Measurements from ENCODE around the gene CCDC174. TPM values are rescaled to one million over a fixed set of nuclear protein-coding genes. Genes with fewer than 3 reads are reported as not detected.
"Not testable (repeated sequence)": the region's sequence is repeated elsewhere in the genome, so short reads cannot be mapped to it uniquely, and the experiment has no call there.

CCDC174 gene
- 29.9 TPM for total RNA-seq

GRCh38 chr3:14651440-14652251, at the start of gene CCDC174:
Gene CCDC174, plus strand, starts transcription at chr3:14651762. Its CDS starts 75 bp downstream, at chr3:14651837.
- peak; percentile 98 for DNase-seq (ENCODE audit: low spot score)

- DNase-seq (ENCODE audit: low spot score), result no peak
Measured at GRCh38 chr3:14602006-14602803, 49.4 kb upstream of the CCDC174 start.

DNA sequence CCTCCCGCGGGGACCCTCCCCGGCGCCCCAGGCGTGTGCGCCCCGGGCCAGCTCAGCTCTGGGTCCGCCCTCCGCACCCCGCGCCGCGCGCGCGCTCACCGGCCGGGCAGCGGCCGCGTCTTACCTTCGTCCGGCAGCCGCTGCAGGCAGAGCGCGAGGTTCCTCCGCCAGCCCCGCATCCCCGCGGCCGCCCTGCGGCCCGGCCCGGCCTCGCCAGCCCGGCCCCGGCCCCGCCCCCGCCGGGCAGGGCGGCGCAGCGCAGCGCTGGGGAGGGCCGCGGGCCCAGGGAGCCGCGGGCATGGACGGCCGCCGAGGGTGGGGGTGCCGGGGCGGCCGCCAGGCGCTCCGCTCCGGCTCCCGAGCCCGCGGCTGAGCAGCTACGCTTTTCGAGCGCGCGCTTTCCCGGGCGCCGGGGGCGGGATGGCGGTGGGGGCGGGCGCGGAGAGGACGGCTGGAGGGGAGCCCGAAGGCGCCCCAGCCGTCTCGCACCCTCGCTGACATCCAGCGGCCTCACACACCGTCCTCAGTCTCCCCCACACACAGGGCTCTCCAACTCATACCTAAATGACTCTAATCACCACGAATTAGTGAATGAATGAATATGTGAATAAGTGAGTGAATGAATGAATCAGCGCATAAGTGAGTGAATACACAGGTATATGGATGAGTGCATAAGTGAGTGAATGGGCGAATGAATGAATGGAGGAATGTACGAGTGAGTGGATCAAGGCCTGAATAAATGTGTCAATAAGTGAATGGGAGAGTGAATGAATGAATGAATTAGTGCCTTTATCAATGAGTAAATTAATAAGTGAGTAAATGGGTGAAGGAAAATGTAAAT, 48.5 kb upstream of the CCDC174 start:
- DNase-seq (ENCODE audit: low spot score), result no peak

DNA sequence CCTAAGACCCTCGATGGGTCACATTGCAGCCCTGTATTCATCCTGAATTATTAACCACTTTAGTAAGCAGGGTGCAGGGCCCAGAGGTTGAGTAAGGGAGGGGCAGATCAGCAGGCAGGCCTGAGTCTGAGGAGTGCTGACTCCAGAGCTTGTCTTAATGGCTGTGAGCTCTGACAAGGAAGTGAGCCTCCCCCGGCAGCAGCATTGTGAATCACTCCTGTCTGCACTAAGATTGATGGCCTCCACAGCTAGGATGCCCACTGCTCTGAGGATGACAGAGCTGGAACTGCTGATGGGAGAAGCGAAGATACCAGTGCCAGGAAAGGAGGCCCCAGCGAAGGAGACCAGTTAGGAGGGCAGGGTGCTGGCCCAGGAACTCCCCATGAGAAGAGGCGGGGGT, 46.5 kb upstream of the CCDC174 start:
- no peak for DNase-seq (ENCODE audit: low spot score)

GRCh38 chr3:14605744-14606143, 45.8 kb upstream of the CCDC174 start:
- no peak for DNase-seq (ENCODE audit: low spot score)

GRCh38 chr3:14606669-14607339, 44.8 kb upstream of the CCDC174 start:
- no peak for DNase-seq (ENCODE audit: low spot score)

DNA sequence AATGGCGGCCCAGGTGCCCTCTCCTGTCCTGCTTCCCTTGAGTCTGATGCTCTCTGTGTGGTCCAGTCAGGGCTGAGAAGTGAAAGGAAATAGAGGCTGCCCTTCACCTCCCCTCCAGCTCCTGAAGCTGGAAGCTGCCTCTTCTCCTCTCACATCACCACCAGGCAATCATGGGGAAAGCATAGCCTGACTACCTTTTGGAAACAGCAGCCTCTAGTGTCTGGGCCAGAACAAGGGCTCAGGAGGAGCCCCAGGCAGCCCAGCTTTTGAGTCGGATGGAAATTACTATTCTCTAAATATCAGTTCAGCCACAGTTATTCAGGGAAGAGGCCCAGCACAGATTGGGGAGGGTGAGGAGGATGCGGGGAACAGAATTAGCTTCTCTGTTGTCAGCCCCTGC, 43.3 kb upstream of the CCDC174 start:
- DNase-seq (ENCODE audit: low spot score), result no peak

- not testable (repeated sequence) for DNase-seq (ENCODE audit: low spot score)
Measured at GRCh38 chr3:14609058-14609457, 42.5 kb upstream of the CCDC174 start.

DNA sequence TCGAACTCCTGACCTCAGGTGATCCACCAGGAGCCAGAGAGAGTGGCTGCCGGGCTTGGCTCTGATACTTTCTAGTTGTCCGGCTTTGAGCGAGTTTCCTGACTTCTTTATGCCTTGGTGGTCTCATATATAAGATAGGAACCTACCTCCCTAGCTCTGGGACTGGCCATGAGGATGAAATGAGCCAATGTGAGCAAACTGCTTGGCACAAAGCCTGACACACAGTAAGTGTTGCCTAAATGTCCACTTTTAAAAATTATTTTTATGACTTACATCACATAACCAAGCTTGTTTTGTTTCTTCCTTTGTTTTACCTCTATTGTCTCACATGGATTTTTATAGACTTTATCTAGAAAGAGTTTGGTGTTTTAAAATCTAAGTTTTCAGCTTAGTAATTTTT, 42.1 kb upstream of the CCDC174 start:
- DNase-seq (ENCODE audit: low spot score), result no peak

GRCh38 chr3:14609941-14610340, 41.6 kb upstream of the CCDC174 start:
- DNase-seq (ENCODE audit: low spot score), result no peak

DNA sequence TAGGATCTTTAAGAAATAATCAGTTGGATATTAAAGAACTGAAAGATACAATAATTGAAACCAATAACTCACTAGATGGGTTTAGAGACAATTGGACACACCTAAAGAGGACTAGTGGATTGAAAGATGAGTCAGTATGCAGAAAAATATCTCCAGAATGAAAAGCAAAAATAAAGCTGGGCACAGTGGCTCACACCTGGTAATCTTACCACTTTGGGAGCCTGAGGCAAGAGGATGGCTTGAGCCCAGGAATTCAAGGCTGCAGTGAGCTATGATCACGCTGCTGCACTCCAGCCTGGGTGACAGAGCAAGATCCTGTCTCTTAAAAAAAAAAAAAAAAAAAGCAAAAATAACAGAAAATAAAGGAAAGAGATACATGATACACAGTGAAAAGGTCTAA, 37.4 kb upstream of the CCDC174 start:
- no peak for DNase-seq (ENCODE audit: low spot score)

DNA sequence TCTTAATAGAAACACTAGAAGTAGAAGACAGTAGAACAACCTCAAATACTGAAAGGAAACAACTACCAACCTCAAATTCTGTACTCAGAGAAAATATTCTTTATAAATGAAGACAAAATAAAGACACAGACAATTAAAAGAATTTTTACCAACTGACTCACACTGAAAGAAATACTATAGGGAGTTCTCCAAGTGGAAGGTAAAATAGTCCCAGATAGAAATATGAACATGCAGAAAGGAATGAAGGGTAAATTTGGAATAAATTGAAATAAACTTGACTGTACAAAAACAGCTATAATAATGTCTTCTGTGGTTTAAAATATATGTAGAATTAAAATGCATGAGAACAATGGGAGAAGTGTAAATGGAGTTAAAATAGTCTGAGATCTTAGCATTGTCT, 36.7 kb upstream of the CCDC174 start:
- no peak for DNase-seq (ENCODE audit: low spot score)

GRCh38 chr3:14616606-14617507, 34.7 kb upstream of the CCDC174 start:
- no peak for DNase-seq (ENCODE audit: low spot score)

GRCh38 chr3:14617508-14618023, 34.0 kb upstream of the CCDC174 start:
- DNase-seq (ENCODE audit: low spot score), result no peak

DNA sequence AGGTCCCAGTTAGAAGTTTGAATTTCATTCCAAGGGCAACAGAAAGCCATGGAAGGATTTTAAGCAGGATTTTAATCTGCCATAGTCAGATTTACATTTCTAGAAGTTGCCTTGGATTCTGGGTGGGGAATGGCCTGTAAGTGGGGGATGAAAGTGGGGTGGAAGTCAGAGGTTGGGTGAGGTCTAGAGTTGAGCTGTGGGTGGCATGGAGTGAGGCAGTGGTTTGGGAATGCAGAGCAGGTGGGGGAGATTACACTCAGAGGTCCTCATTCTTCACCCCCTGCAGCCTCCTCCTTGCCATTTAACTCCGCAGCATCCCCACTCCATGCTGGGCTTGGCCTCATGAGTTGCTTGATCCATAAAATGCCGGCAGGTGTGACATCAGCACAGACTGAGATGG, 32.0 kb upstream of the CCDC174 start:
- DNase-seq (ENCODE audit: low spot score), result no peak

GRCh38 chr3:14620512-14620911, 31.1 kb upstream of the CCDC174 start:
- DNase-seq (ENCODE audit: low spot score), result no peak

DNA sequence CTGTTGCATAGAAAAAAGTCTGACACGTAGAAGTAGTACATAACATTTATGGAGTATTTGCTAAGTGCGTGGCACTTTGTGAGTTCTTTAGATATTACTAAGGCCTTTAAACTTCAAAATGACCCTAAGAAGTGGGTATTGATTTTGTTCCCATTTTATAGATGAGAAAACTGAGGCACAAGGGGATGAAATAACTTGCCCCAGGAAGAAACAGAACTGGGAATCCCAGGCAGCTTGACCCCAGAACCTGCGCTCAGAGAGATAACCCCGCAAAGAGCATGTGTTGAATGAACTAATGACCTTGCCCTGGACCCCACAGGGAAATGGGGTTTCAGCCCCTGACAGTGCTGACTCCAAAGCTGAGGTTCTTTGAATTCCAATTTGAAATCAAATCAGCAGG, 30.5 kb upstream of the CCDC174 start:
- DNase-seq (ENCODE audit: low spot score), result no peak

DNA sequence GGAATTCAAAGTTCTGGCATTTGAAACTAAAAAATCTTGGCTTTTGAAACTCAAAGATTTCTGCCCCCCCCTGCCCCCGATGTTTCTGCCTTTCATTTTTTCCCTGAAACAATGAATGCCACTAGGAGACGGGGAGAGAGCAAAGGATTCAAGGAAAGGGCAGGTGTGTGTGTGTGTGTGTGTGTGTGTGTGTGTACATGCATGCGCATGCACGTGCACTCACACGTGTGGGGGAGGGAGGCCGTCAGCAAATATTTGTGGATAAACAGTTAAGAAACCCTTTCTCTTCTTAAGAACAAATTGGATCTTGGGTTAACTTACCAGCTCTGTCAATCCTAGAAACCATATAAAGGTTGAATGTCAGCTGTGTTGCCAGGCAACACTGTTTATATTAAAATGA, 29.2 kb upstream of the CCDC174 start:
- DNase-seq (ENCODE audit: low spot score), result no peak

- DNase-seq (ENCODE audit: low spot score), result no peak
Measured at GRCh38 chr3:14623569-14624051, 28.0 kb upstream of the CCDC174 start.

GRCh38 chr3:14624498-14624897, 27.1 kb upstream of the CCDC174 start:
- DNase-seq (ENCODE audit: low spot score), result no peak

All from ureter (tissue), 1 donor.